Right cardiac atrium (tissue), 5 donors: ENCODE measurements around the gene TMEM101. TPM values are rescaled to one million over a fixed set of nuclear protein-coding genes. Genes with fewer than 3 reads are reported as not detected.
"Not testable (repeated sequence)": the region's sequence is repeated elsewhere in the genome, so short reads cannot be mapped to it uniquely, and the experiment has no call there.

Source experiments
- ATAC-seq, 2 donors: fragments of 200-7000 bp; cut with Tn5 transposase; one replicate each; pipeline versions ENCODE4 v1.8.0 to v1.9.1; 2020; ENCODE audit warnings: moderate library complexity in 2 of 2, mild to moderate bottlenecking in 1 of 2
- DNase-seq, 3 donors: peaks; one replicate each; pipeline ENCODE4 v3.0.0-alpha.2; 2020
- H3K27ac ChIP-seq: one replicate; pipeline ENCODE4 v1.5.1; 2013; ENCODE audit warnings: mild to moderate bottlenecking, low read length, control low read depth, moderate library complexity
- H3K27me3 ChIP-seq: one replicate; pipeline ENCODE4 v1.6.1; 2013; ENCODE audit not compliant: control insufficient read depth, insufficient read depth
- H3K4me1 ChIP-seq: one replicate; pipeline ENCODE4 v1.6.1; 2013; ENCODE audit warnings: low read length; ENCODE audit not compliant: control insufficient read depth, insufficient read depth
- H3K4me3 ChIP-seq: one replicate; pipeline ENCODE4 v1.5.1; 2013; ENCODE audit warnings: low read length, control low read depth
- H3K9me3 ChIP-seq: one replicate; pipeline ENCODE4 v1.6.1; 2013; ENCODE audit warnings: low read length; ENCODE audit not compliant: control insufficient read depth
- WGBS: extraction: QIAGEN DNeasy Blood & Tissue Kit; methylation state at CpG from one replicate; pipeline ENCODE4 v1.1.7; 2013; 5-methylcytosine and 5-hydroxymethylcytosine counted together
- intact Hi-C, 4 donors: fragments of 100-400 bp; cut with DNase I; formaldehyde crosslinking; loops; one replicate each; pipeline versions ENCODE4 v1.11.0 to v1.14.0; 2022 to 2023
- polyA plus RNA-seq: library from polyadenylated mRNA; stranded (reverse); fragments of 200-250 nt; gene quantifications from one replicate; pipeline ENCODE4 v1.2.3, GENCODE V29; 2013
- total RNA-seq, 4 donors: library from RNA; stranded (reverse); fragmentation: NEBNext Ultra II Directional; extraction: Animal tissue kit (Norgen Biotek cat#: 25700); gene quantifications; one replicate each; pipeline ENCODE4 v1.2.1, GENCODE V29; 2021
- donor health status: healthy with polysubstance abuse.
- donor health status: DM: no; HTN: yes; CAD: no.
- donor health status: DM: no; HTN: no; CAD: no.
- donor health status: DM: no; HTN: yes; CAD: no; lungs with severe emphysema.
- donor health status: DM: yes; HTN: yes; CAD: no.

Gene TMEM101
- total and polyA plus RNA-seq, 5 donors = 13.7 to 21.1 (median 19.8) TPM

DNA sequence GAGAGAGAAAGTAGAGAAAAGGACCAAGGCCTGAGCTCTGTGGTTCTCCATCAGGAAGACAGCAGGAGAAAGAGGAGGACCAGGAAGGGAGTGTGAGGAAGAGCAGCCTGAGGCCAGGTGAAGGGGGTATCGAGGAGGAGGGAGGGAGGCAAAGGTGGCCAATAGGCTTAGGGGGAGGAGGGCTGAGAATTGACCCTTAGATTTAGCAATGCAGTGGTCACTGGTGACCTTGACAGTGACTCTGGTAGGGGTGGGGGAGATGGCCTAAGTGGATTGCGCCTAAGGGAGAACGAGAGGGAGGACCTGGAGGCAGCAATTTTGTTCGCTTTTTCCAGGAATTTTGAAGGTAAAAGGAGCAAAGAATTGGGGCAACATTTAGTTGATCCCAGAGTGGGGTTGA lies 15.7 kb downstream of the TMEM101 start:
- intact Hi-C loops = no loop called here
- no peak overlapping the region for H3K27ac ChIP-seq
- DNase-seq (no peak), ATAC-seq (no peak)
- no peaks in the 10 kb centered on the region for H3K27me3 ChIP-seq
- WGBS = 82% methylated on average over 4 of the region's 4 CpGs
- H3K4me1 ChIP-seq = no peaks in the 10 kb centered on the region
- H3K9me3 ChIP-seq = no peaks in the 10 kb centered on the region
- H3K4me3 ChIP-seq = no peak overlapping the region

DNA sequence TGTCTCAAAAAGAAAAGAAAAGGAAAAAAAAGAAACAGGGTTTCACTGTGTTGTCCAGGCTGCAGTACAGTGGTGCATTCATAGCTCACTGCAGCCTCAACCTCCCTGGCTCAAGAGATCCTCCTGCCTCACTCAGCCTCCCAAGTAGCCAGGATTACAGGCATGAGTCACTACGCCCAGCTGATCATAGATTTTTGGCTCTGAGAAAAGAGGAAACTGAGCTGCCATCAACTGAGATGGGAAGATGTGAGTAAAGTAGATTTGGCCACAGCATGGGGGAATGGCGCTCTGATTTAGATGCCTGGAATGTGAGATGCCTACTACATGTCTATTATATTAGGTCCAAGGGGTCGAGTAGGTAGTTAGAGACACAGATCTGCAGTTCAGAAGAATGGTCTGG lies 16.2 kb downstream of the TMEM101 start:
- Histone ChIP-seq H3K4me3 (no peak overlapping the region), H3K27me3 (no peaks in the 10 kb centered on the region), H3K4me1 (no peaks in the 10 kb centered on the region), H3K27ac (no peak overlapping the region), H3K9me3 (no peaks in the 10 kb centered on the region)
- ATAC-seq (no peak), DNase-seq (no peak)
- intact Hi-C loops = no loop called here
- WGBS = 75% methylated on average over 3 of the region's 3 CpGs

DNA sequence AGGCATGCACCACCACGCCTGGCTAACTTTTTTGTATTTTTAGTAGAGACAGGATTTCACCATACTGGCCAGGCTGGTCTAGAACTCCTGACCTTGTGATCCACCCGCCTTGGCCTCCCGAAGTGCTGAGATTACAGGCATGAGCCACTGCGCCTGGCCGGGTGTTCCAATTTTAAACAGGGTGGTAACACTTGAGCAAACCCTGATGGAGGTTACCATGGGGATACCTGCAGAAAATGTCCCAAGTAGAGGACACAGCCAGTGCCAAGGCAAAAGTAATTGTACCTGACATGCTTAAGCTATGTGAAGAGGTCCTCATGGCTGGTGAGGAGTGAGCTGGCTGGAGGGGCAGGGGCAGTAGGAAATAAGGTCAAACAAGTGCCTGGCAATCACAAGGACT lies 17.6 kb downstream of the TMEM101 start:
- ATAC-seq, H3K27ac ChIP-seq, intact Hi-C loops, H3K4me3 ChIP-seq, DNase-seq, H3K9me3 ChIP-seq, H3K4me1 ChIP-seq, H3K27me3 ChIP-seq: not testable (repeated sequence)
- WGBS = 84% methylated on average over 5 of the region's 5 CpGs

DNA sequence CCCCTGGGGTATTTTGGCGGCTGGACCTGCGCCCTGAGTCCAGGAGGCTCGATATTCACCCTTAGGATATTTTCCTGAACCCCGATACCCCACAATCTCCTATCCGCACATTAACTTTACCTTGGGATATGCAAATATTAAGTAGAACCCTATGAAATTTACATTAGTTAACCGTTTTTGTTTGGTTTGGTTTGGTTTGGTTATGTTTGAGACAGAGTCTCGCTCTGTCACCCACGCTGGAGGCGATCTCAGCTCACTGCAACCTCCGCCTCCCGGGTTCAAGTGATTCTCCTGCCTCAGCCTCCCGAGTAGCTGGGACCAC lies 19.7 kb downstream of the TMEM101 start:
- Histone ChIP-seq H3K4me3 (no peak overlapping the region), H3K4me1 (no peaks in the 10 kb centered on the region), H3K27me3 (no peaks in the 10 kb centered on the region), H3K27ac (no peak overlapping the region), H3K9me3 (no peaks in the 10 kb centered on the region)
- WGBS = 22% methylated on average over 12 of the region's 12 CpGs
- intact Hi-C loops = loop anchor here in 1 of 4 donors (2.0 kb wide), 1 partner anchor 50 kb away; no protein-coding TSS in a partner anchor
- ATAC-seq (no peak), DNase-seq (no peak)

DNA sequence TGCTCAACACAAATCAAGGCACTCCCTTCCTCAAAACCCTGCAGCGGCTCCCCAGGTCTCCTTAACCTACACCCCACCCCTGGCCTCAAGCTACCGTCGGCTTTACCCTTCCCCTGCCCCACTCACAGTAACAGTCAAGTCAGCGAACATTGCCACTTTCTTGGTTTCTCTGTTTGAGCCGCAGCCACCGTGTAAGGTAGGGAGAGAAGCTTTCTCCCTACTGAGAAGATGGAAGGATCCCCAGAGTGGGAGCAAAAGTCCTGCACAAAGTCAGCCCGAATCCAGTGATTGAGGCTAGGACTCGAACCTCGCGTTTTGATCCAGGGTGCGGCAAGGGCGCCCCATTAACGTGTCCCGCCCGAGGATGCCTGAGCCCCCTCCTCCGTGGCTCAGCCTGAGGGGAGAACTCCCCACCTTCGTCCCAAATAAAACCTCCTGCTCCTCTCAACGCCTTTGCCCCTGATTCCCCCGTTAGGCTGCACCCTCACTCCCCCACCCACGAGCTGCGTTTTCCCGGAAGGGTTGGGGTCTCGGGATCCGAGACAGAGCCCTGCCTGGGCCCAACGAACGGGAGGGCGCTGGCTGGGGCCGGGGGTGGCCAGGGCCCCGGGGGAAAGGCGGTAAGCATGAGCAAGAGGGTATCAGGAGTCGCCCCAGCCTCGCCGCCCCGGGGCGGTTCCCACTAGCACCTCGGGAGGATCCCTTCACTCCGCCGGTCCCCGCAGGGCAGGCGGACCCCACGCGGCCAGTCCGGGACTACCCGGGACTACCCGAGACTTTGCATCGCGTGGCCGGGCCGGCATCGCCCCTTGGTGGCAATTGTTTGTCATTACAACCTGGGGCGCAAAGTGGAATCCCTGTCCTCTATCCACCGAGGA lies 20.3 kb downstream of the TMEM101 start:
- 9% methylated on average over 52 of the region's 52 CpGs for WGBS
- H3K27ac ChIP-seq = no peak overlapping the region
- H3K4me1 ChIP-seq = no peaks in the 10 kb centered on the region
- no peaks in the 10 kb centered on the region for H3K27me3 ChIP-seq
- no peaks in the 10 kb centered on the region for H3K9me3 ChIP-seq
- peak; percentile 90 to 92 for ATAC-seq
- peak overlapping the region; percentile 8 for H3K4me3 ChIP-seq
- peak; percentile 73 to 89 (median 81) for DNase-seq
- intact Hi-C loops = loop anchor here in 3 of 4 donors (2.0 to 5.0 kb wide), 2 partner anchors 50 to 52 kb away; partner anchors contain the start of gene PPY (in 2 of the 3)

DNA sequence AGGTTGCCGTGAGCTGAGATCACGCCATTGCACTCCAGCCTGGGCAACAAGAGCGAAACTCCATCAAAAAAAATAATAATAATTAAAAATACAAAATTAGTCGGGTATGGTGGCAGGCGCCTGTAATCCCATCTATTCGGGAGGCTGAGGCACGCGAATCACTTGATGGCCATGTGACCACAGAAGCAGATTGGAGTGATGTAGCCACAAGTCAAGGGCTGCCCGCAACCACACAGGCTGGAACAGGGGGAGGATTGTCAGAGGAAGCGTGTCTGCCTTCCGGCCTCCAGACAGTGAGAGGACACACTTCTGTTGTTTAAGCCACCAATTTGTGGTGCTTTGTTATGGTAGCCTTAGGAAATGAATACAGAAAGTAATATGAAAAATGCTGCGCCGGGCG lies 22.1 kb downstream of the TMEM101 start:
- ATAC-seq = no peak
- H3K4me1 ChIP-seq = no peaks in the 10 kb centered on the region
- no peaks in the 10 kb centered on the region for H3K27me3 ChIP-seq
- H3K4me3 ChIP-seq = no peak overlapping the region
- 95% methylated on average over 14 of the region's 14 CpGs for WGBS
- no peak for DNase-seq
- intact Hi-C loops = loop anchor here in 2 of 4 donors (5.0 kb wide), 1 partner anchor 50 kb away; the partner anchor contains the start of gene PPY (in 2 of the 2)
- no peak overlapping the region for H3K27ac ChIP-seq
- no peaks in the 10 kb centered on the region for H3K9me3 ChIP-seq

DNA sequence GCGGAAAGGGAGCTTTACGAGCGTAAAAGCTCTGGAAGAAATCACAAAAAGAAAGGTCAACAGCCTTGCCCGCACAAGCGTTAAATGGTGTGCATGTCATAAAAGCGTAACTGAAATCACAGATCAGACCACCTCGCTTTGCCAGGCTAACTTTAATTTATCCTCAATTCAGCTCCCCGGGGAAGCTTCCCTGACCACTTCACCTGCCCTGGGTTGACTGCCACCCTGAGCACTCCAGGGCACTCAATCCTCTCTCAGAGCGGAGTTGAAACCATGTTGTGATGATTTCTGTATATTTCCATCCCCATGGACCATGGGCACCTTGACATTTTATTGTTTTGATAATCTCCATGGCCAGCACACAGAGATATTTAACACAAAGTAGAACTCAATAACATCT lies 26.5 kb downstream of the TMEM101 start:
- Histone ChIP-seq H3K27me3 (no peaks in the 10 kb centered on the region), H3K27ac (no peak overlapping the region), H3K4me3 (no peak overlapping the region), H3K9me3 (no peaks in the 10 kb centered on the region), H3K4me1 (peaks cover 3% of the 10 kb centered on the region)
- intact Hi-C loops = no loop called here
- WGBS = 87% methylated on average over 9 of the region's 9 CpGs
- no peak for ATAC-seq
- DNase-seq = no peak

DNA sequence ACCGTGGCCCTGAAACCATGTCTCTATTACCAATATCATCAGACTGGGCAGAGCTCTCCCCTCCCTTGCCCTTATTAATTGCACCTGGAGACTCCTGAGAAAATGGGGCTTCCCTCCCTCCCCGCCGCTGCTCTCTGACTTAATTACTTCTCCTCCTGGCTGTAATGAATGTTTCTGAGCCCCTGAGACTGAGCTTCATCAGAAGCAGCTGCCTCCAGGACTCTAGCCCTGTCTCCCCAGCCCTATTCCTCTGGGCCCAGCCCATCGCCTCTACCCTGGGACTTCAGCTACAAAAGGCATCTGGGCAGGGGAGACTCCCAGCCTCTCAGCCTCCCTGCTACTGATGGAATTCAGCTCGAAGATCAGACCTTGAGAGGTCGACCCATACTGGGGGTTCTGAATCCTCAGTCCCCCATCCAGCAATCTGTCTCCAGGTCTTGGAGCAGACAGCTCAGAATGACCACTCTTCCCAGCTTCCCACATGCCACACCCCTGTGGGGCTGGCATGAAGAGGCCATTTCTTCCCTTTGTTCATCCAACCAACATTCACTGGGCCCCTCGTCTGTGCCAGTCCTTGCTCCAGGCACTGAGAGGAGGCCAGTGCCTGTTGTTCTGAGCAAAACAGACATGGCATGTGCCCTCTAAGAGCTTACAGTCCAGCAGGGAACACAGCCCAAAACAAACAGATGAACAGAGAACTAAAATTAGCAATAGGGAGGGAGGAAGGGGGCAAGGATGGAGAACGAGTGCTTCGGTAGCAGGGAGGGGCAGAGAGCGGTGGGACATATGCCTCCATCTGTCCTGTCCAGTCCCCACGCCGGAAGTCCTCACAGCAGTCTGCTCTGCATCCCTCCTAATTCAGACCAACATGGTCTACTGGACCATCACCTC lies 27.4 kb downstream of the TMEM101 start:
- DNase-seq (no peak), ATAC-seq (peak in 1 of 2 donors; percentile 31)
- H3K4me3 ChIP-seq = no peak overlapping the region
- intact Hi-C loops = no loop called here
- H3K9me3 ChIP-seq = no peaks in the 10 kb centered on the region
- no peaks in the 10 kb centered on the region for H3K27me3 ChIP-seq
- peaks cover 3% of the 10 kb centered on the region for H3K4me1 ChIP-seq
- peak overlapping the region; percentile 8 for H3K27ac ChIP-seq
- 62% methylated on average over 12 of the region's 12 CpGs for WGBS

DNA sequence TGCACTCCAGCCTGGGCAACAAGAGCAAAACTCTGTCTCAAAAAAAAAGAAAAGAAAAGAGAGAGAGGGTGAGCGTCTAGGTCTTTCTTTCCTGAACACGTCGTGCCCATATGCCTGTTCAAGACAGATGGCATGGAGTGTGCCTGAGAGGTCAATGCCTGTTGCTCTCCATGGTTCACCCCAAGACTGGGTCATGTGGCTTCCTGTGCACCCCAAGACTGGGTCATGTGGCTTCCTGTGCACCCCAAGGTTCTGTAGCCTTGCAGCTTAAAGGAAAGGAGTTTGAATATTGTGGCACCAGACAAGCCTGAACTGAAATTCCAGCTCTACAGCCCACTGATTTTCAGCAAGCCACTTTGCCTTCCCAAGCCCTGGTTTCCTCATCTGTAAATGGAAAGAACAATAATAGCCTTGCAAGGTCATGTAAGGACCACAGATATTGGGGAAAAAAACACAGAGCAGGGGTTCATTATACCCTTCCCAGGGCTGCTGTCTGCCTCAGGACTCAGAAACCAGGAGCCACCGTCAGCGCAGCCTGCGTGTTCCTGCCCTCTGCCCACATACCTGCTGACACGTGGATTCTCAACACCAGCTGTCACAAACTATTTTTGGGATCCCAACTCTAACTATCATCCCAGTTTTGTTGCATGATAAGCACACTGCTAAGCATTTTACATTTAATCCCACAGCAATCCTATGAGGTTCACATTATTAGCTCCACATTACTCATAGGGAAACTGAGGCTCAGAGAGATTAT lies 28.4 kb downstream of the TMEM101 start:
- H3K27ac ChIP-seq = peak overlapping the region; percentile 2
- intact Hi-C loops = no loop called here
- no peak for DNase-seq
- ATAC-seq = no peak
- WGBS = 70% methylated on average over 7 of the region's 7 CpGs
- H3K4me3 ChIP-seq = no peak overlapping the region
- no peaks in the 10 kb centered on the region for H3K27me3 ChIP-seq
- peaks cover 3% of the 10 kb centered on the region for H3K4me1 ChIP-seq
- no peaks in the 10 kb centered on the region for H3K9me3 ChIP-seq

DNA sequence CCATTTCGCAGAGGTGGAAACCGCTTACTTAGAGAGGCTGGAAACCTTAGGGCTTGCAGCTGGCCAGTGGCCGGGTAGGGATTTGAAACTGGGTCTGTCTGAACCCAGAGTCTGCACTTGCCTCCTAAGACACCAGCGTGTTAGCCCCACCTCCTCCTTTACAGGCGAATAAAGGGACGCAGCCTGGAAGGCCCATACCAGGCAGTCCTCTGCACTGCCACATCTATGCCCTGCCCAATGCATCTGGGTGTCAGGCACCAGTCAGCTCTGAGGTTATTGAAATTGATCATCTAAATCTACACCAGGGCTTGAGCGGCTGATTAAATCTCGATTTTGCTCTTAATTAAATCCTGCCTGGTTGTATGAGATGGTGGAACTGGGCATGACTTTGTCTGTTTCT lies 30.2 kb downstream of the TMEM101 start:
- ATAC-seq = peak in 1 of 2 donors; percentile 32
- no peaks in the 10 kb centered on the region for H3K27me3 ChIP-seq
- 82% methylated on average over 8 of the region's 8 CpGs for WGBS

More for the DNA sequence above, 30.2 kb downstream of the TMEM101 start:
- no peak overlapping the region for H3K4me3 ChIP-seq
- H3K27ac ChIP-seq = no peak overlapping the region
- H3K4me1 ChIP-seq = peaks cover 3% of the 10 kb centered on the region
- no peaks in the 10 kb centered on the region for H3K9me3 ChIP-seq
- intact Hi-C loops = no loop called here
- no peak for DNase-seq
